Cortex of kidney (tissue), 1 donor: ENCODE results near the gene ERC2.

ENCODE experiments used
- DNase-seq: peaks from one replicate; lab custom pipeline; 2025; lab: John Stamatoyannopoulos, UW

ERC2 gene

GRCh38 chr3:55492976-55493375, 975.3 kb downstream of the ERC2 start:
- DNase-seq: no peak

GRCh38 chr3:55491296-55491816, 976.9 kb downstream of the ERC2 start:
- DNase-seq: no peak

GRCh38 chr3:55490276-55490913, 977.9 kb downstream of the ERC2 start:
- no peak for DNase-seq

- no peak for DNase-seq
Measured at GRCh38 chr3:55489798-55490132, 978.5 kb downstream of the ERC2 start.

- DNase-seq: no peak
Measured at GRCh38 chr3:55488398-55489055, 979.7 kb downstream of the ERC2 start.

GRCh38 chr3:55487381-55488241, 980.7 kb downstream of the ERC2 start:
- DNase-seq: no peak

GRCh38 chr3:55486857-55487380, 981.3 kb downstream of the ERC2 start, which contains the start of gene WNT5A:
Gene WNT5A (minus strand): TSS chr3:55487306. CDS start chr3:55486985, 321 bp downstream.
- no peak for DNase-seq

- no peak for DNase-seq
Measured at GRCh38 chr3:55486101-55486856, 982.0 kb downstream of the ERC2 start.

- DNase-seq: no peak
Measured at GRCh38 chr3:55484801-55485791, 983.2 kb downstream of the ERC2 start.

GRCh38 chr3:55484191-55484689, 984.0 kb downstream of the ERC2 start:
- no peak for DNase-seq

GRCh38 chr3:55483196-55484095, 984.8 kb downstream of the ERC2 start:
- DNase-seq: no peak

GRCh38 chr3:55482496-55483195, 985.6 kb downstream of the ERC2 start:
- no peak for DNase-seq

GRCh38 chr3:55481744-55482495, 986.3 kb downstream of the ERC2 start:
- DNase-seq: no peak

GRCh38 chr3:55480911-55481743, 987.1 kb downstream of the ERC2 start:
- DNase-seq: no peak

- DNase-seq: no peak
Measured at GRCh38 chr3:55477306-55478303, 990.7 kb downstream of the ERC2 start.

GRCh38 chr3:55476515-55476914, 991.8 kb downstream of the ERC2 start:
- no peak for DNase-seq
